Inferior parietal cortex (tissue), 1 donor: ENCODE results near the gene CCDC18.
"Not testable (repeated sequence)": the region's sequence is repeated elsewhere in the genome, so short reads cannot be mapped to it uniquely, and the experiment has no call there.

Experiments
- DNase-seq: peaks from one replicate; pipeline ENCODE4 v3.0.0-alpha.2; 2016; ENCODE audit errors: extremely low spot score

The CCDC18 gene

GRCh38 chr1:93237021-93237420 lies 56.5 kb downstream of the CCDC18 start:
- no peak for DNase-seq

DNA sequence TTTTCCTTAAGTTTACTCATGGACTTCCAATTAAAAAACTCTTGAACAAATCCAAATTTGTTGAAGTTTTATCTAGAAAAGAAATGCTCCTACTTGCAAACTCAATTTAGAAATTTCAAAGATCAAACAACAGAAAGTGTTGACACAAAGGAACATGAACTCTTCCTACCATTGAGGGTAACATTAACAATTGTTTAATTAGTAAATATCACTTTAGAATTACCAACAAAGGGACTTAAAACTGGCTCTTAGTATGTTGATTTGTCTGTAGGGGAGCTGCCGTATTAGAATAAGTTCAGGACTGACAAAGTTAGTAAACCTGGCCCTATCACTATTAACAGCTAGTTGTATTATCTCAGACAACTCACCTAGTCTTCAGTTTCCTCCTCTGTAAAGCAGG lies 57.9 kb downstream of the CCDC18 start:
- no peak for DNase-seq

- no peak for DNase-seq
These were observed 59.3 kb downstream of the CCDC18 start for GRCh38 chr1:93239863-93240262.

- DNase-seq = not testable (repeated sequence)
These were observed 62.7 kb downstream of the CCDC18 start for GRCh38 chr1:93243233-93243632.

- no peak for DNase-seq
These were observed 64.0 kb downstream of the CCDC18 start for GRCh38 chr1:93244298-93245069.

DNA sequence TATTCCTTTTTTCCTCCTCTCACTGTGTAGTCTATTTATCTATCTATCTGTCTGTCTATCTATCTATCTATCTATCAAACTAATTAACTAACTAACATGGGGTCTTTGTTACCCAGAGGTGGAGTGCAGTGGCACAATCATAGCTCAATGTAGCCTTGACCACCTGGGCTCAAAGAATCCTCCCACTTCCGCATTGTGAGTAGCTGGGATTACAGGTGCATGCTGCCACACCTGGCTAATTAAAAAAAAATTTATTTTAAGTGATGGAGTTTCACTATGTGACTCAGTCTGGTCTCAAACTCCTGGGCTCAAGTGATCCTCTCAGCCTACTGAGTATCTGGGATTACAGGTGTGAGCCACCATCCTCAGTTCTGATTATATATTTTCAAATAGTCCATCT lies 71.4 kb downstream of the CCDC18 start:
- no peak for DNase-seq

GRCh38 chr1:93252598-93252997 lies 72.1 kb downstream of the CCDC18 start:
- DNase-seq = no peak

DNA sequence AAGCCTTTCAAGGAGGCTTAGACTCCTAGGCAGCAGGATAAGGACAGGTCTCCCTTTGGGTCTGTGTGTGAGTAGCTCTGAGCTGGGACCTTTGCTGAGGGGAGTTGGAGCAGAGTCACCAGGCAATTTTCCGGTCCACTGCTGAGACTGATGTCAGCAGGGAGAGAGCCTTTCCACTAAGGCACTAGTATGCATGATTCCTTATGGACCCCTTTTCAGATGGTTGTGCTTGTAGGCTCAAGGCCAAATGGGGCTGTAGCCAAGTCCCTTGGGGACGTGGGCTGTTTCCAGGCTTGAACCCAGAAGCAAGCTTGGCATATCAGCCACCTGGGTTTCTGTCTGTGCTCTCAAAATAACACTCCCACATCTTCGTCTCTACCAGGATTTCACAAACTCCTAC lies 73.0 kb downstream of the CCDC18 start:
- no peak for DNase-seq

DNA sequence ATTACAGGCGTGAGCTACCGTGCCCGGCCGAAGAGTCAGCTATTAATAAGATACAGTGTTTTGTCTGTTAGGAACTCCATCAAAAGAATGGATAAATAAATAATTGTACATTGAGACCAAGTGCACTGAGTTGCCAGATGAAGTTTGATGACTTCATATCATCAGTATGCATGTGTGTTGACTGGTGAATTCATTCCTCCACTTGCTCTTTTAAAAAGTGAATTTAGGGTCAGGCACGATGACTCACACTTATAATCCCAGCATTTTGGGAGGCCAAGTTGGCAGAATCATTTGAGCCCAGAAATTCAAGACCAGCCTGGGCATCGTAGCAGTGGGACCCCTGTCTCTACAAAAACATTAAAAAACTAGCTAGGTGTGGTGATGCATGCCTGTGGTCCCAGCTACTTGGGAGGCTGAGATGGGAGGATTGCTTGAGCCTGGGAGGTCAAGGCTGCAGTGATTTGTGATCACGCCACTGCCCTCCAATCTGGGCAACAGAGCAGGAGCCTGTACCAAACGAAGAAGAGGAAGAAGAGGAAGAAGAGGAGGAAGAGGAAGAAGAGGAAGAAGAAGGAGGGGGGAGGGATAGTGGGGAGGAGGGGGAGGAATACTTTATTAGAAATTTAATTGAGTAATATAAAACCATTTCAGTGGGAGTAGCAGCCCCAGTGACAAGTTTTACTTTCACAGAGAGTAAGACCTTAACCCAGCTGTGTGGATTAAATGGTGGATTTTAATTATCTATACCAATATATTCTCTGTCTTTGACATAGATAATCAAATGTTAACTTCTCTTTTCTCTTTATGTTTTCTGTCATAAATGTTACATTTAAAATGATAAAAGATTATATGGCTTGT lies 74.9 kb downstream of the CCDC18 start:
- no peak for DNase-seq

GRCh38 chr1:93256433-93256832 lies 75.9 kb downstream of the CCDC18 start:
- no peak for DNase-seq

DNA sequence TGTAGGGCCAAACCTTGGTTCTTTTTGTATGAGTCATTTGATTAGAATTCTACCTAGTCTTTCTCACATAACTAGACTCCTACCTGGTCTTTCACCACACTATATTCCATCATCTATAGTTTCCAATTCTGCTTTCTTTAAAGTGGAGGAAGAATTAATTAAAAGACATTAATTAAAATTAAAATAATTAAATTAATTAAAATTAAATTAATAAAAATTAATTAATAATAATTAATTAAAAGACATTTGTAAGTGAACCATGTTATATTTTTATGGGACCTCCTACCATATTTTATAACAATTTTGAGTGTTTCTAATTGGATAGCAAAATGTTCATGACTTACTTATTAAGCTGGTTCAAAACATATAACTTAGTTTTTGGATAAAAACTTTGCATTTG lies 77.4 kb downstream of the CCDC18 start:
- no peak for DNase-seq

- DNase-seq = not testable (repeated sequence)
These were observed 80.2 kb downstream of the CCDC18 start for GRCh38 chr1:93260726-93261125.

- no peak for DNase-seq
These were observed 82.1 kb downstream of the CCDC18 start for GRCh38 chr1:93262645-93263044.

DNA sequence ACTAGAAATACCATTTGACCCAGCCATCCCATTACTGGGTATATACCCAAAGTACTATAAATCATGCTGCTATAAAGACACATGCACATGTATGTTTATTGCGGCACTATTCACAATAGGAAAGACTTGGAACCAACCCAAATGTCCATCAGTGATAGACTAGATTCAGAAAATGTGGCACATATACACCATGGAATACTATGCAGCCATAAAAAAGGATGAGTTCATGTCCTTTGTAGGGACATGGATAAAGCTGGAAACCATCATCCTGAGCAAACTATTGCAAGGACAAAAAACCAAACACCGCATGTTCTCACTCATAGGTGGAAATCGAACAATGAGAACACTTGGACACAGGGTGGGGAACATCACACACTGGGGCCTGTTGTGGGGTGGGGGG lies 88.4 kb downstream of the CCDC18 start:
- DNase-seq = not testable (repeated sequence)

DNA sequence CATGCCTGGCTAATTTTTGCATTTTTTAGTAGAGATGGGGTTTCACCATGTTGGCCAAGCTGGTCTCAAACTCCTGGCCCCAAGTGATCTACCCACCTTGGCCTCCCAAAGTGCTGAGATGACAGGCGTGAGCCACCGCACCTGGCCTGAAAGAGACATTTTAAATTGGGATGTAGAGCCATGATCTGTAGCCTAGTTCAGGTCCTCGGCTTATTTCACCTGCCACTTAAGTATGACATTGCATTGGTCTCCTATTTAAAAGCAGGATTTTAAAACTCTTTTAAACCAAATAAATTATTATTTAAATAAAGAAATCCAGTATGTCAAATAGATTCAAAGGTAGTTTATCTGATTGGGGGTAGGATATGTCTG lies 94.7 kb downstream of the CCDC18 start:
- not testable (repeated sequence) for DNase-seq

DNA sequence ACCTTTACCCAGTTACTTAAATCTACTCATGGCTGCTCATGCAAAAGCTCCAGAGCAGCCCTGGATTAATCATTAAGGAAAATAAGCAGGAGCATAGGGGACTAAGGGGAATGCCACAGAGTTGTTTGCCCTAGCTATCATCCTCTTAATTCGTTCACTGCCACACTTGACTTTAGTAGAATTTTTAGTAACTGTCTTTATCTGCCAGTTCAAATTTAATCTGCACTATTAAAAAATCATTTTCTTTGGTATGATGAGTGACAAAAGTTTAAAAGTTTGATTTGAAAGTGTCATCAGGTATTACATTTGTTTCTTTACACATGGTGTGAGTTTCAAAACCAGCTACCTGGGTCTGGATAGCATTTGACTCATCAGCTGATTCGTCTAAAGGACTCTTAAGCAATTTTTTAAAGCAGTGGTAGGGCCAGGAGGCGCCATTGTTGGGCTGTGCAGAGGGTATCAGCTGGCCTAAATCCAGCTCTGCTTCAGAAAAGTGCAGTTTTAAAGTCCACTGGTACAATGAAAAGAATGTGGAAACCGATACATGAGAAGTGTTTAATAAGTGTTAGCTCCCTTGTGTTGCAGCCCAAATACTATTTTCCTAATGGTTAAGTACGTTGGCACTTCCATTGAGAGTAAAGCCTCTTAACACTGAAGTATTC lies 95.2 kb downstream of the CCDC18 start:
- no peak for DNase-seq

- not testable (repeated sequence) for DNase-seq
These were observed 97.0 kb downstream of the CCDC18 start for GRCh38 chr1:93277530-93277929.

GRCh38 chr1:93283496-93283895 lies 103.0 kb downstream of the CCDC18 start:
- DNase-seq = no peak

DNA sequence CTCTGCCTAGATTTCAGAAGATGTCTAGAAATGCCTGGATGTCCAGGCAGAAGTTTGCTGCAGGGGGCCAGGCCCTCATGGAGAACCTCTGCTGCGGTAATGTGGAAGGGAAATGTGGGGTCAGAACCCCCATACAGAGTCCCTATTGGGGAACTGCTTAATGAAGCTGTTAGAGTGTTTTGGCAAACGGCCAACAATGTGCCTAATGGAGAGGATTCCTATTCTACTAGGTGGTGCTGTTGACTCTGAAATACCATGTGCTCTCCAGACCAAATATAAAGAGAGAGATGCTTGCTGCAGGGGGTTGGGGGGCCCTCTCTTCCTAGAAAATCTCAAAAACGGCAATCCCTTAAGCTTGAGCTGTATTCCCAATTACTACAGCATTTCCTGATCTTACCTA lies 108.0 kb downstream of the CCDC18 start:
- DNase-seq = no peak

DNA sequence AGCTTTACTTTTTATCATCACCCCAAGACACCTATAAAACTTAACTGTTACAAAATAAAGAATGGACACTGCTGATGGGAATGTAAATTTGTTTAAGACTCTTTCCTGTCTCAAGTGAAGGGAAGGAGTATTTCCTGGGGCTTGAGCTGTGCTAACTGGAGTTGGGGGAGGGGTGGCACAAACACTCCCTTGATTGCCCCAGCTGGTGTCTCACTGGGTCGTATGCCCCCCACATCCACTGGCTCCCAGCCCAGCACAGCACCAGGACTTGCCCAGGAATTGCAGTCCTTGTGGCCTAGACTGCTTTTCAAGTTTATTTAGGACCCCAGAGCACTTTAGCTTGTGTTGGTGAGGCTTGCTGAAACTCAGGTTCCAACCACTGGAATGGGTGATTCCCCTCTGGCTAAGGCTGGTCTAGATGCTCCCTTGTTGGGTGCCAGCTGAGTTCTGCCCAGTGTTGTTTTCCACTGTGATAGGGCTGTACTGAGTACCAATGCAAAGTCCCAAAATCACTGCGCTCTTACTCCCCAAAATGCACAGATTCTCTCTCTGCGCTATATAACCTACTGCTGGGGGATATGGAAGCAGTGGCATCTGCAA lies 116.1 kb downstream of the CCDC18 start:
- DNase-seq = no peak

DNA sequence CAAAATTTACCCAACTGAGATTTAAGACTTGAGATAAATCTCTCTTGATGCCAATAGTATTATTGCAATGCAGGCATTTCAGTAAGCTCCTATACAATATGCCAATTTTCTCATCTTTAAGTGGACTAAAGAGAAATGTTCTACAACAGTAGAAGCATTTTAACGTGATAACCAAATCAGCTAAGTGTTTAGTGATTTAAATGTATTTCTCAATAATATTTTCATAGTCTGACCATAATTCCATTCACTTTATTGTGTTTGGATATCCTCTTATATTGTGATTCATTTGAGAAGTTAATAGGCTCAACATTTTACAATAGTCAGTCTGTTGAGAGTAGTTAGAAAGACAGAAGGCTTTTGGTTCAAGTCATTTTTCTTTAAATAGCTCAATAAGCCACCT lies 120.6 kb downstream of the CCDC18 start:
- DNase-seq = no peak

DNA sequence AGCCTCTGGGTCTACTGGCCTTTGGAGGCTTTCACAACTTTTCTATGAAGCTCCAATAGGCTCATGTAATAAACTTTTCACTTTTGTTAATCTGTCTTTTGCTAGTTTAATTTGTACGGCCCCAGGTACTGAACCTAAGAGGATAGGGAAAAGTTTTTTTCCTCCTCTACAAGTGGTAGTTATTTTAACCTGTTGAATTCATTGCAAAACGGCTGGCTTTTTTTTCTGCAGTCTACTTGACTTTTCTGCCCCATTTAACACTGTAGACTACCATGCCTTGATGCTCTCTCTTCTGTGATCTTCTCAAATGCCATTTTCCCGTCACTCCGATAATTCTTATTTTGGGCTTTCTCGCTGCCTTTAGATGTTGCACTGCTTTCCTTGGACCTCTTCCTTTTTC lies 121.6 kb downstream of the CCDC18 start:
- no peak for DNase-seq
